Measurements from ENCODE around the gene USH2A. TPM values are rescaled to one million over a fixed set of nuclear protein-coding genes. Genes with fewer than 3 reads are reported as not detected.

USH2A gene
- total RNA-seq, 1 donor from 2014 or later = 0.02 TPM

- H3K9me3 ChIP-seq (ENCODE audit: insufficient read depth, low read depth, low read length) = no peaks in the 10 kb centered on the region
- no peak overlapping the region for H3K27ac Mint-ChIP-seq (ENCODE audit: unreplicated experiment)
- FAIRE-seq (no peak), DNase-seq (ENCODE audit: low read depth) (no peak)
- no peak overlapping the region for H3K9ac ChIP-seq (ENCODE audit: low read length)
- H3K9me3 Mint-ChIP-seq (ENCODE audit: unreplicated experiment) = no peaks in the 10 kb centered on the region
- no peak for TF ChIP-seq EZH2 (IDR thresholded peaks at IDR 0.05; ENCODE audit: insufficient read depth, low read length)
- no peak for TF ChIP-seq CTCF (IDR thresholded peaks at IDR 0.05; ENCODE audit: insufficient read depth, low read depth, low read length)
- H3K36me3 ChIP-seq (ENCODE audit: insufficient read depth, low read length) = peaks cover 5% of the 10 kb centered on the region
- H3K4me3 Mint-ChIP-seq (ENCODE audit: unreplicated experiment) = no peak overlapping the region
- no peak overlapping the region for H2AFZ ChIP-seq (ENCODE audit: low read depth, low read length)
- peaks cover 10% of the 10 kb centered on the region for H3K4me1 ChIP-seq (ENCODE audit: insufficient read depth, low read length)
- peaks cover 18% of the 10 kb centered on the region for H3K4me1 Mint-ChIP-seq (ENCODE audit: low read depth, unreplicated experiment)
- H3K4me3 ChIP-seq (ENCODE audit: insufficient read depth, low read depth, low read length) = no peak overlapping the region
- H3K79me2 ChIP-seq (ENCODE audit: insufficient read depth, low read length) = peaks cover 4% of the 10 kb centered on the region
- H3K36me3 Mint-ChIP-seq (ENCODE audit: low read depth, unreplicated experiment) = peaks cover 3% of the 10 kb centered on the region
- H3K27ac ChIP-seq (ENCODE audit: low read depth, low read length) = no peak overlapping the region
- no peak overlapping the region for H3K4me2 ChIP-seq (ENCODE audit: low read length)
- H4K20me1 ChIP-seq (ENCODE audit: insufficient read depth, low read length) = no peaks in the 10 kb centered on the region
- H3K27me3 Mint-ChIP-seq (ENCODE audit: low read depth, unreplicated experiment) = no peaks in the 10 kb centered on the region
- no peaks in the 10 kb centered on the region for H3K27me3 ChIP-seq (ENCODE audit: insufficient read depth, low read length)
Observed at GRCh38 chr1:215590779-215591491, 832.3 kb downstream of the USH2A start.

GRCh38 chr1:215589650-215590435, 833.4 kb downstream of the USH2A start:
- no peak overlapping the region for H3K27ac ChIP-seq (ENCODE audit: low read depth, low read length)
- DNase-seq (ENCODE audit: low read depth) (no peak), FAIRE-seq (no peak)
- no peak overlapping the region for H3K4me3 ChIP-seq (ENCODE audit: insufficient read depth, low read depth, low read length)
- no peak overlapping the region for H3K9ac ChIP-seq (ENCODE audit: low read length)
- H2AFZ ChIP-seq (ENCODE audit: low read depth, low read length) = no peak overlapping the region
- Mint-ChIP-seq H3K9me3 (ENCODE audit: unreplicated experiment) (no peaks in the 10 kb centered on the region), H3K27me3 (ENCODE audit: low read depth, unreplicated experiment) (no peaks in the 10 kb centered on the region), H3K4me1 (ENCODE audit: low read depth, unreplicated experiment) (peaks cover 7% of the 10 kb centered on the region), H3K36me3 (ENCODE audit: low read depth, unreplicated experiment) (peaks cover 6% of the 10 kb centered on the region), H3K27ac (ENCODE audit: unreplicated experiment) (no peak overlapping the region), H3K4me3 (ENCODE audit: unreplicated experiment) (no peak overlapping the region)
- TF ChIP-seq EZH2 (IDR thresholded peaks at IDR 0.05; ENCODE audit: insufficient read depth, low read length) (no peak), CTCF (IDR thresholded peaks at IDR 0.05; ENCODE audit: insufficient read depth, low read depth, low read length) (no peak)
- H3K27me3 ChIP-seq (ENCODE audit: insufficient read depth, low read length) = no peaks in the 10 kb centered on the region
- H3K9me3 ChIP-seq (ENCODE audit: insufficient read depth, low read depth, low read length) = no peaks in the 10 kb centered on the region
- H3K36me3 ChIP-seq (ENCODE audit: insufficient read depth, low read length) = peaks cover 5% of the 10 kb centered on the region
- H3K4me2 ChIP-seq (ENCODE audit: low read length) = no peak overlapping the region
- peaks cover 4% of the 10 kb centered on the region for H3K79me2 ChIP-seq (ENCODE audit: insufficient read depth, low read length)
- H4K20me1 ChIP-seq (ENCODE audit: insufficient read depth, low read length) = no peaks in the 10 kb centered on the region
- peaks cover 7% of the 10 kb centered on the region for H3K4me1 ChIP-seq (ENCODE audit: insufficient read depth, low read length)
